K562 (cell line): ENCODE measurements around the gene EFNA2. TPM values are rescaled to one million over a fixed set of nuclear protein-coding genes. Genes with fewer than 3 reads are reported as not detected.

Experiments used
- BCL6 ChIP-seq: fragments of 250-450 bp; sonication (Bioruptor Pico); IDR thresholded peaks from 2 replicates; pipeline ENCODE4 v1.4.0; 2020
- BRD9 ChIP-seq: fragments of 450-650 bp; IDR thresholded peaks from 2 replicates; pipeline ENCODE4 v1.6.1; 2018; ENCODE audit warnings: low read depth; ENCODE audit not compliant: partially characterized antibody
- C11orf30 ChIP-seq: fragments of 450-650 bp; IDR thresholded peaks from 2 replicates; pipeline ENCODE4 v1.6.1; 2016; ENCODE audit warnings: low read depth, mild to moderate bottlenecking
- CREB3L1 ChIP-seq: fragments of 450-650 bp; IDR thresholded peaks from 2 replicates; pipeline ENCODE4 v1.6.1; 2014; ENCODE audit warnings: low read depth, mild to moderate bottlenecking, moderate library complexity, borderline replicate concordance
- DNMT1 ChIP-seq: fragments of 450-650 bp; IDR thresholded peaks from 2 replicates; pipeline ENCODE4 v1.6.1; 2016; ENCODE audit warnings: antibody characterized with exemption, mild to moderate bottlenecking
- E2F8 ChIP-seq: fragments of 450-650 bp; IDR thresholded peaks from 2 replicates; pipeline ENCODE4 v1.7.1; 2018; ENCODE audit warnings: mild to moderate bottlenecking, low read depth; ENCODE audit not compliant: partially characterized antibody
- FOXA1 ChIP-seq: fragments of 450-650 bp; IDR thresholded peaks from 2 replicates; pipeline ENCODE4 v1.6.1; 2016; ENCODE audit warnings: mild to moderate bottlenecking, borderline replicate concordance
- IRF9 ChIP-seq: fragments of 450-650 bp; IDR thresholded peaks from 2 replicates; pipeline ENCODE4 v1.6.1; 2016; ENCODE audit warnings: missing biosample characterization, missing genetic modification characterization
- L3MBTL2 ChIP-seq: fragments of 450-650 bp; IDR thresholded peaks from 2 replicates; pipeline ENCODE4 v1.6.1; 2016; ENCODE audit warnings: mild to moderate bottlenecking, moderate library complexity
- MED1 ChIP-seq: sonication (generic); formaldehyde crosslinking; IDR thresholded peaks from 2 replicates; pipeline ENCODE4 v1.8.1; 2023; ENCODE audit warnings: missing genetic modification reagents, borderline replicate concordance
- MITF ChIP-seq: IDR thresholded peaks from 2 replicates; pipeline ENCODE4 v1.6.1; 2014; ENCODE audit warnings: antibody characterized with exemption
- MYBL2 ChIP-seq, 2 experiments: fragments of 450-650 bp in 1 of 2; sonication (generic) in 1 of 2; formaldehyde crosslinking in 1 of 2; IDR thresholded peaks; 2 replicates each; pipeline versions ENCODE4 v1.6.1 to v1.8.1; 2017 to 2022; ENCODE audit warnings: borderline replicate concordance in 1 of 2, inconsistent platforms in 1 of 2, low read depth in 1 of 2, mild to moderate bottlenecking in 1 of 2, missing genetic modification reagents in 1 of 2, moderate library complexity in 1 of 2
- XRCC3 ChIP-seq: fragments of 450-650 bp; IDR thresholded peaks from 2 replicates; pipeline ENCODE4 v1.6.1; 2017; ENCODE audit warnings: mild to moderate bottlenecking, moderate library complexity
- ZHX1 ChIP-seq: fragments of 150-350 bp; conservative IDR thresholded peaks from 2 replicates; pipeline ENCODE4 v1.6.1; 2014; ENCODE audit warnings: low read length
- ZNF134 ChIP-seq: fragments of 250-450 bp; sonication (Bioruptor Pico); conservative IDR thresholded peaks from 2 replicates; pipeline ENCODE4 v1.4.0; 2020
- ZNF146 ChIP-seq: IDR thresholded peaks from one replicate; pipeline ENCODE4 v1.6.1; 2018; ENCODE audit warnings: missing compliant biosample characterization; ENCODE audit not compliant: unreplicated experiment
- polyA plus RNA-seq, 8 experiments: library from polyadenylated mRNA; depleted of rRNA in 4 of 8; stranded (reverse) in 5 of 8; unstranded in 3 of 8; fragments of >200 nt; fragmentation: Nextera tagmentation in 2 of 8; fragmentation: Illumina TruSeq in 1 of 8; extraction: Ambion mirVana in 2 of 8; extraction: Trizol in 1 of 8; gene quantifications; 2 replicates each; pipeline versions ENCODE4 v1.2.1 to v1.2.3, GENCODE V29; 2011 to 2014; ENCODE audit warnings: inconsistent platforms in 1 of 8, missing spikeins in 1 of 8
- total RNA-seq, 7 experiments: library from RNA; depleted of rRNA in 6 of 7; stranded (reverse); fragments of >200 nt in 6 of 7; fragmentation: Illumina TruSeq in 2 of 7; extraction: Trizol in 2 of 7; gene quantifications; 2 replicates each; pipeline versions ENCODE4 v1.2.1 to v1.2.3, GENCODE V29; 2011 to 2021; ENCODE audit warnings: low replicate concordance in 1 of 7

EFNA2 gene
- total and polyA plus RNA-seq, 9 of the 15 experiments (the other 6 are each of a cell fraction or from before 2014, with no cell fraction given) = 0.11 to 0.44 (median 0.15) TPM; not detected in 6

- TF ChIP-seq MYBL2 (IDR thresholded peaks at IDR 0.05; ENCODE audit: low read depth) (no peak), MYBL2 (CRISPR knock-in tag; IDR thresholded peaks at IDR 0.05; ENCODE audit: borderline replicate concordance) (no peak), E2F8 (no peak), MED1 (no peak), DNMT1 (no peak), CREB3L1 (no peak; the same call in 1 of the 2 replicates), MITF (peak; percentile 7; the same call in 1 of the 2 replicates), IRF9 (tag) (no peak), XRCC3 (no peak), ZNF134 (no peak), ZNF146 (CRISPR knock-in tag) (no peak), BCL6 (no peak), FOXA1 (no peak), C11orf30 (no peak), ZHX1 (no peak), BRD9 (peak; percentile 61), L3MBTL2 (peak; percentile 73)
These were observed 45.6 kb upstream of the EFNA2 start (continued) for GRCh38 chr19:1239796-1240737.
